Osteocyte (in vitro differentiated cells): ENCODE data around the gene CCL25. TPM values are rescaled to one million over a fixed set of nuclear protein-coding genes. Genes with fewer than 3 reads are reported as not detected.

Experiments used
- DNase-seq: peaks from one replicate; pipeline ENCODE4 v3.0.0; 2021; ENCODE audit warnings: mixed read lengths; ENCODE audit not compliant: unreplicated experiment; ENCODE audit errors: extremely low spot score
- H3K27ac Mint-ChIP-seq: one replicate; pipeline ENCODE4 v1.8.0; 2021; ENCODE audit warnings: mild to moderate bottlenecking, mixed read lengths; ENCODE audit not compliant: unreplicated experiment
- H3K27me3 Mint-ChIP-seq: one replicate; pipeline ENCODE4 v1.8.0; 2021; ENCODE audit warnings: mixed read lengths; ENCODE audit not compliant: unreplicated experiment
- H3K36me3 Mint-ChIP-seq: one replicate; pipeline ENCODE4 v1.8.0; 2021; ENCODE audit warnings: mixed read lengths; ENCODE audit not compliant: unreplicated experiment
- H3K4me1 Mint-ChIP-seq: one replicate; pipeline ENCODE4 v1.8.0; 2021; ENCODE audit warnings: mixed read lengths; ENCODE audit not compliant: unreplicated experiment
- H3K4me3 Mint-ChIP-seq: one replicate; pipeline ENCODE4 v1.8.0; 2021; ENCODE audit warnings: mild to moderate bottlenecking, moderate library complexity, mixed read lengths; ENCODE audit not compliant: unreplicated experiment
- H3K9me3 Mint-ChIP-seq: one replicate; pipeline ENCODE4 v1.8.0; 2021; ENCODE audit warnings: mixed read lengths; ENCODE audit not compliant: unreplicated experiment
- long read RNA-seq: library from polyadenylated mRNA; unstranded; transcript quantifications from one replicate; pipeline ENCODE4 v2.0.0, GENCODE V29; 2021
- total RNA-seq: library from RNA; stranded (reverse); gene quantifications from 2 replicates; pipeline ENCODE4 v1.2.1, GENCODE V29; 2021
- TF ChIP-seq, protein P1 (sequence below): fragments of 200-600 bp; sonication (generic); IDR thresholded peaks from 2 replicates; pipeline ENCODE4 v1.5.0; 2021; ENCODE audit warnings: antibody characterized with exemption, mild to moderate bottlenecking, moderate library complexity

The CCL25 gene, protein sequence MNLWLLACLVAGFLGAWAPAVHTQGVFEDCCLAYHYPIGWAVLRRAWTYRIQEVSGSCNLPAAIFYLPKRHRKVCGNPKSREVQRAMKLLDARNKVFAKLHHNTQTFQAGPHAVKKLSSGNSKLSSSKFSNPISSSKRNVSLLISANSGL
- not detected in 2 replicates for total RNA-seq
- long read RNA-seq, result 0 reads

DNA sequence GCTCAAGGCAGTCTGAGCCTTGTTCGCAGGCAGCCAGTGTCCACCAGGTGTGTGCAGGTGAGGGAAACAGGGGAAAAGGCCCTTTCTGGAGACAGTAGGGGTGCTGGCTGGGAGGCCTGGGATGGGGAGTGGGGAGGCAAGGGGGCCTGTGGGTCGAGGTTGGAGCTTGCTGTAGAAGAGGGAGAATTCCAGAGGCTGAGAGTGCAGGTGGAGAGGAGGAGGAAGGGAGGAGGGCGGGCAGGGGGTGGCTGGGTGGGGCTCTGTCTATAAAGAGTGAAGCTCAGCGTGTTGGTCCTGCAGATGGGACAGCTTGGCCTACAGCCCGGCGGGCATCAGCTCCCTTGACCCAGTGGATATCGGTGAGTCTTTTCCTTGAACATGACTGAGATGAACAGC, at the start of gene CCL25:
Gene CCL25, plus strand, starts transcription at position 297 of the 396 bp plus-strand sequence. CDS start 290 bp downstream, outside the sequence.
- Mint-ChIP-seq H3K4me1 (peaks cover 5% of the 10 kb centered on the region), H3K36me3 (no peaks in the 10 kb centered on the region), H3K27ac (no peak within 1 kb of the TSS), H3K4me3 (no peak within 1 kb of the TSS), H3K9me3 (no peaks in the 10 kb centered on the region), H3K27me3 (peaks cover 8% of the 10 kb centered on the region)
- TF ChIP-seq, protein P1, sequence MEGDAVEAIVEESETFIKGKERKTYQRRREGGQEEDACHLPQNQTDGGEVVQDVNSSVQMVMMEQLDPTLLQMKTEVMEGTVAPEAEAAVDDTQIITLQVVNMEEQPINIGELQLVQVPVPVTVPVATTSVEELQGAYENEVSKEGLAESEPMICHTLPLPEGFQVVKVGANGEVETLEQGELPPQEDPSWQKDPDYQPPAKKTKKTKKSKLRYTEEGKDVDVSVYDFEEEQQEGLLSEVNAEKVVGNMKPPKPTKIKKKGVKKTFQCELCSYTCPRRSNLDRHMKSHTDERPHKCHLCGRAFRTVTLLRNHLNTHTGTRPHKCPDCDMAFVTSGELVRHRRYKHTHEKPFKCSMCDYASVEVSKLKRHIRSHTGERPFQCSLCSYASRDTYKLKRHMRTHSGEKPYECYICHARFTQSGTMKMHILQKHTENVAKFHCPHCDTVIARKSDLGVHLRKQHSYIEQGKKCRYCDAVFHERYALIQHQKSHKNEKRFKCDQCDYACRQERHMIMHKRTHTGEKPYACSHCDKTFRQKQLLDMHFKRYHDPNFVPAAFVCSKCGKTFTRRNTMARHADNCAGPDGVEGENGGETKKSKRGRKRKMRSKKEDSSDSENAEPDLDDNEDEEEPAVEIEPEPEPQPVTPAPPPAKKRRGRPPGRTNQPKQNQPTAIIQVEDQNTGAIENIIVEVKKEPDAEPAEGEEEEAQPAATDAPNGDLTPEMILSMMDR, result no peak
- DNase-seq, result no peak

DNA sequence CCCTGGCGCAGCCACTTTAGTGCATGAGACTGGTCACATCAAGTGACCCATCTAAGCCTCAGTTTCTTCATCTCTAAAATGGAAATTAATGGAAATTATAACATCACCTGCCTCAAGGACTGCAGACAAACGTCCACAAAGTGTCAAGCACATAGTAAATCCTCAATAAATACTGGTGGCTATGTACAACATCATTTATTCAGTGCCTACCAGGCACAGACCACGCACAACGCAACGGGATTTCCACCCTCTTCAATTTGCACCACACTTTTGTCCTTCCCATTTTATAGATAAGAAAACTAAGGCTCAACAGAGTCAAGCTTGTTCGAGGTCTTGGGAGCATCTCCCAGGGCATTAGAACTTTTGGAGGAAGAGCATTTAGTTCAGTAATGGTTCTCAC, 48.6 kb upstream of the CCL25 start:
- peaks cover 34% of the 10 kb centered on the region for H3K4me1 Mint-ChIP-seq
- H3K27ac Mint-ChIP-seq, result peak overlapping the region; percentile 76
- H3K9me3 Mint-ChIP-seq, result no peaks in the 10 kb centered on the region
- H3K4me3 Mint-ChIP-seq, result peak overlapping the region; percentile 92
- no peaks in the 10 kb centered on the region for H3K36me3 Mint-ChIP-seq
- no peak for DNase-seq
- TF ChIP-seq, protein P1, result no peak
- no peaks in the 10 kb centered on the region for H3K27me3 Mint-ChIP-seq

DNA sequence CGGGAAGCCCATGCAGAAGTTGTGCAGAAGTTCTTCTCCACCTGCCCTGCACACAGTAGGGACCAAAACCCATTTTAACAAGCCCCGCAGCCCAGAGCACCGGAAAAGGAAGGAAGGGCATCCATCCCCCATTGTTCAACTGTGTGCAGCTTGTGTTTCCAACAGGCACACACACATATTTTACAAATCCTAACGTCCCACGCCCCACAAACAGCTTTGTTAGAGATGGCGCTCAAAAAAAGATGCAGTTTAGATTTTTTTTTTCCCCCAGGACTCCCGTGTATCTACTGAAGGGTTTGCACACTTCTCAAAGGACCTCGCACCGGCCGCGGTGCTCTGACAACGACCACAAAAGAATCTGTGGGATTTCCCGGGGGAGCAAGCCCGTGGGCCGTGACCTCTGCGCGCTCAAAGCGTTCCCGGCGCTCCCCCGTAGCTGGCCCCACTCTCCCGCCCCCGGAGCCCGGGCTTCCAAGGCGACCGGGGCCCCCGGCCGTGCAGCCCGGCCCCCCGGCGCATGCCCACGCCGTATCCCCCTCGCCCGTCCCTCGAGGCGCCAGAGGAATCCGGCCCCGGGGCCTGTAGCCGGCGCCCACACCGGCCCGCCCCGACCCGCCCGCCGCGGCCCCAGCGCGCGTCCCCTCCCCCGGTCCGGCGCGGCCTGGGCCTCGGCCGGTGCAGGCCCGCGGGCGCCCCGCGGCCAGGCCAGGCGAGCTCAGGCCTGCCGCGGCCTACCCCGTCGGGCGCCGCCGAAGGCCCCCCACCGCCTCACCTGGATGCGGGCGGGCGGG, 47.6 kb upstream of the CCL25 start:
- peaks cover 34% of the 10 kb centered on the region for H3K4me1 Mint-ChIP-seq
- no peak for DNase-seq
- no peaks in the 10 kb centered on the region for H3K27me3 Mint-ChIP-seq
- no peaks in the 10 kb centered on the region for H3K36me3 Mint-ChIP-seq
- TF ChIP-seq, protein P1, result no peak
- H3K27ac Mint-ChIP-seq, result peak overlapping the region; percentile 76
- peak overlapping the region; percentile 92 for H3K4me3 Mint-ChIP-seq
- no peaks in the 10 kb centered on the region for H3K9me3 Mint-ChIP-seq

DNA sequence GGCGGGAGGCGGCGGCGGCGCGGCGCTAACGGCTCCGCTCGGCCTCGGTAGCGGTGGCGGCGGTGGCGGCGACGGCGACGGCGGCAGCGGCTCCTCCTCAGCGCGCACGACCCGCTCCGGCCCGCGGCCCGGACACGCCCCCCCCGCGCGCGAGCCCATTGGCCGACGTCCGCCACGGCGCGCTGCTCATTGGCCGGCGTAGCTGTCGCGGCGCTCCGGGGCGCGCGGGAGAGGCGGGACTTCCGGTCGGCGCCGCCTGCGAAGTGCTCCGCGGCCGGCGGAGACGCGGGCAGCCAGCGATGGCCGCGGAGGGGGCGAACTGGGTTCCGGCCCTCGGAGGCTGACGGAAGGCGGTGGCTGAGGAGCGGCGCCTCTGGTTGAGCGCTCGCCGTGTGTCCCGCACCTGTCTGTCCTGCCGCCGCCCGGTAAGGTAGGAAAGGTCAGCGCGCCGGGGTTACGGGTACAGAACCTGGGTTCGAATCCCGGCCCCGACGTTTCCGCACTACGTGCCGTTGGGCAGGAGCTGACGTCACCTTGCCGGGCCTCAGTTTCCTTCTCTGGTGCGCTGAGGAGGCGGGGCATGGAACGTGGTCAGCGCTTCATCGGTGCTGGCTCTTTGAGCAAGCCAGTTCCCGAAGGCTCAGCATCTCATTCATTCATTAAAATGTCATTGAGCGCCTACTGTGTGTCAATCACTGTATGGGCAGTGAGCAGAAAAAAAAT, 46.9 kb upstream of the CCL25 start, which contains the start of gene ELAVL1:
Gene ELAVL1, minus strand, starts transcription at position 108 of the 723 bp plus-strand sequence. CDS start 13,826 bp downstream, outside the sequence.
- Mint-ChIP-seq H3K4me3 (peak within 1 kb of the TSS; percentile 92), H3K4me1 (peaks cover 34% of the 10 kb centered on the region)

More for the DNA sequence above, 46.9 kb upstream of the CCL25 start, which contains the start of gene ELAVL1:
- Mint-ChIP-seq H3K36me3 (no peaks in the 10 kb centered on the region), H3K9me3 (no peaks in the 10 kb centered on the region), H3K27me3 (no peaks in the 10 kb centered on the region), H3K27ac (peak within 1 kb of the TSS; percentile 76)
- DNase-seq, result peak; percentile 98
- TF ChIP-seq, protein P1, result no peak
